NCI-H1105 treated with DMSO at 0.1 percent for 48 hours (cell line): ENCODE results near the gene SYT13.

Source experiments
- DNase-seq: peaks from one replicate; lab custom pipeline; 2025; lab: John Stamatoyannopoulos, UW

Gene SYT13

GRCh38 chr11:45246241-45246640 is 39.9 kb downstream of the SYT13 start:
- DNase-seq, result no peak

GRCh38 chr11:45245218-45246045 is 40.7 kb downstream of the SYT13 start:
- DNase-seq, result no peak

- no peak for DNase-seq
These were observed 42.2 kb downstream of the SYT13 start for GRCh38 chr11:45243967-45244366.

- no peak for DNase-seq
These were observed 46.4 kb downstream of the SYT13 start for GRCh38 chr11:45239733-45240132.

GRCh38 chr11:45238724-45239123 is 47.4 kb downstream of the SYT13 start:
- no peak for DNase-seq

- DNase-seq, result no peak
These were observed 48.3 kb downstream of the SYT13 start for GRCh38 chr11:45237711-45238315.

GRCh38 chr11:45234306-45235006 is 51.7 kb downstream of the SYT13 start:
- DNase-seq, result no peak

GRCh38 chr11:45233804-45234170 is 52.4 kb downstream of the SYT13 start:
- DNase-seq, result no peak

- no peak for DNase-seq
These were observed 52.9 kb downstream of the SYT13 start for GRCh38 chr11:45233121-45233803.

- DNase-seq, result no peak
These were observed 53.6 kb downstream of the SYT13 start for GRCh38 chr11:45232341-45233080.

- no peak for DNase-seq
These were observed 56.6 kb downstream of the SYT13 start for GRCh38 chr11:45229401-45230020.

GRCh38 chr11:45227836-45228235 is 58.3 kb downstream of the SYT13 start:
- DNase-seq, result no peak

GRCh38 chr11:45226901-45227300 is 59.2 kb downstream of the SYT13 start:
- no peak for DNase-seq

- no peak for DNase-seq
These were observed 59.9 kb downstream of the SYT13 start for GRCh38 chr11:45225961-45226871.

GRCh38 chr11:45225277-45225676 is 60.9 kb downstream of the SYT13 start:
- DNase-seq, result no peak

- no peak for DNase-seq
These were observed 61.4 kb downstream of the SYT13 start for GRCh38 chr11:45224766-45225165.

- no peak for DNase-seq
These were observed 62.6 kb downstream of the SYT13 start for GRCh38 chr11:45223496-45223895.

GRCh38 chr11:45219411-45219810 is 66.7 kb downstream of the SYT13 start:
- DNase-seq, result no peak

GRCh38 chr11:45218705-45219104 is 67.4 kb downstream of the SYT13 start:
- DNase-seq, result no peak

- no peak for DNase-seq
These were observed 68.2 kb downstream of the SYT13 start for GRCh38 chr11:45217991-45218390.
